Placental pericyte (primary cell): ENCODE measurements around the gene PTGER2. TPM values are rescaled to one million over a fixed set of nuclear protein-coding genes. Genes with fewer than 3 reads are reported as not detected.

ENCODE experiments used
- total RNA-seq: library from RNA; depleted of rRNA; stranded (reverse); fragments of >200 nt; gene quantifications from 2 replicates; pipeline ENCODE4 v1.2.3, GENCODE V29; 2012

The PTGER2 gene, protein sequence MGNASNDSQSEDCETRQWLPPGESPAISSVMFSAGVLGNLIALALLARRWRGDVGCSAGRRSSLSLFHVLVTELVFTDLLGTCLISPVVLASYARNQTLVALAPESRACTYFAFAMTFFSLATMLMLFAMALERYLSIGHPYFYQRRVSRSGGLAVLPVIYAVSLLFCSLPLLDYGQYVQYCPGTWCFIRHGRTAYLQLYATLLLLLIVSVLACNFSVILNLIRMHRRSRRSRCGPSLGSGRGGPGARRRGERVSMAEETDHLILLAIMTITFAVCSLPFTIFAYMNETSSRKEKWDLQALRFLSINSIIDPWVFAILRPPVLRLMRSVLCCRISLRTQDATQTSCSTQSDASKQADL
- 6.3 and 9.7 TPM in 2 replicates for total RNA-seq

DNA sequence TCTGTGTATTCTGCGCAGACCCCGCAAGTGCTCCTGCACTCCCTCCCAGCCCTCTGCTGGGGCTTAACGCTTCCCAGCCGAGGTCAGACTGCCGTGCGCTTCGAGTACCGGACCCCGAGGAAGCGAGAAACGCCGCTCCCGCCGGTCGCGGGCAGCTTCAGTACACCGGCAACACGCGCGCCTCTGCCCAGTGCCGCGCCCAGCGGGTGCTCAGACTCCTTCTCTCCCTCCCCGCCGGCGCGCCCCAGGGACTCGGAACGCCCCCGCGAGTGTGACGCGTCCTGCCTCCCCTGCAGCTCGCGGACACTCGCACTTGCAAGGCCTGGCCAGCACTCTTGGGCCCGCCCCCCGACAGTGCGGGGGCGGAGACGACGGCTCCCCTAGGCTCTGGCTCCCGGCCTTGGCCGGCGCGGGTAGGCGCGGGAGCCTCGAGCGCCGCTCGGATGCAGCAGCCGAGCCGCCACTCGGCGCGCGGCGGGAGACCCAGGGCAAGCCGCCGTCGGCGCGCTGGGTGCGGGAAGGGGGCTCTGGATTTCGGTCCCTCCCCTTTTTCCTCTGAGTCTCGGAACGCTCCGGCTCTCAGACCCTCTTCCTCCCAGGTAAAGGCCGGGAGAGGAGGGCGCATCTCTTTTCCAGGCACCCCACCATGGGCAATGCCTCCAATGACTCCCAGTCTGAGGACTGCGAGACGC, at the start of gene PTGER2:
Gene PTGER2 (plus strand): TSS at position 410 of the 692 bp plus-strand sequence. CDS start 237 bp downstream, at position 647.

DNA sequence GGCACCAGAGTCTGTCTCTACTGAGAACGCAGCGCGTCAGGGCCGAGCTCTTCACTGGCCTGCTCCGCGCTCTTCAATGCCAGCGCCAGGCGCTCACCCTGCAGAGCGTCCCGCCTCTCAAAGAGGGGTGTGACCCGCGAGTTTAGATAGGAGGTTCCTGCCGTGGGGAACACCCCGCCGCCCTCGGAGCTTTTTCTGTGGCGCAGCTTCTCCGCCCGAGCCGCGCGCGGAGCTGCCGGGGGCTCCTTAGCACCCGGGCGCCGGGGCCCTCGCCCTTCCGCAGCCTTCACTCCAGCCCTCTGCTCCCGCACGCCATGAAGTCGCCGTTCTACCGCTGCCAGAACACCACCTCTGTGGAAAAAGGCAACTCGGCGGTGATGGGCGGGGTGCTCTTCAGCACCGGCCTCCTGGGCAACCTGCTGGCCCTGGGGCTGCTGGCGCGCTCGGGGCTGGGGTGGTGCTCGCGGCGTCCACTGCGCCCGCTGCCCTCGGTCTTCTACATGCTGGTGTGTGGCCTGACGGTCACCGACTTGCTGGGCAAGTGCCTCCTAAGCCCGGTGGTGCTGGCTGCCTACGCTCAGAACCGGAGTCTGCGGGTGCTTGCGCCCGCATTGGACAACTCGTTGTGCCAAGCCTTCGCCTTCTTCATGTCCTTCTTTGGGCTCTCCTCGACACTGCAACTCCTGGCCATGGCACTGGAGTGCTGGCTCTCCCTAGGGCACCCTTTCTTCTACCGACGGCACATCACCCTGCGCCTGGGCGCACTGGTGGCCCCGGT, 46.4 kb upstream of the PTGER2 start, which contains the start of gene PTGDR:
Gene PTGDR (plus strand): TSS at position 198 of the 778 bp plus-strand sequence. CDS start 117 bp downstream, at position 315.

Other genes starting within 250 kb of the PTGER2 start
- gene NID2, start 245.3 kb upstream of the PTGER2 start, total RNA-seq, result 237 and 855 TPM in 2 replicates
- gene PTGDR, start 46.6 kb upstream of the PTGER2 start, total RNA-seq, result under 0.01 and 2.0 TPM in 2 replicates
- 2.1 and 4.2 TPM in 2 replicates for gene TXNDC16, start 238.2 kb downstream of the PTGER2 start, total RNA-seq
- gene GPR137C, start 238.5 kb downstream of the PTGER2 start, total RNA-seq, result 0.43 and 0.44 TPM in 2 replicates